GM12878 (cell line): ENCODE data around the gene CTSC. TPM values are rescaled to one million over a fixed set of nuclear protein-coding genes. Genes with fewer than 3 reads are reported as not detected.

Experiments used
- ATAC-seq: fragments of 200-7000 bp; cut with Tn5 transposase; 3 replicates; pipeline ENCODE4 v1.9.1; 2020; ENCODE audit warnings: mild to moderate bottlenecking, moderate library complexity
- BruUV-seq: library from RNA; stranded (reverse); fragments of 400-500 nt; replicated peaks from 2 replicates; lab custom pipeline; 2021; lab: Mats Ljungman, UMichigan
- CTCF ChIA-PET: fragments of 300-600 bp; sonication (Branson Sonifier 250); formaldehyde crosslinking; extraction: SDS; loops from one replicate; lab custom pipeline; 2021; ENCODE audit warnings: inconsistent platforms; lab: Yijun Ruan, JAX
- POLR2A ChIA-PET: fragments of 350-600 bp; formaldehyde crosslinking; extraction: SDS; loops from one replicate; lab custom pipeline; 2021; ENCODE audit warnings: inconsistent platforms; lab: Charles Lee
- RAD21 ChIA-PET: fragments of 300-600 bp; sonication (Branson Sonifier 250); formaldehyde crosslinking; loops from one replicate; lab custom pipeline; 2023; ENCODE audit warnings: antibody characterized with exemption; ENCODE audit not compliant: unreplicated experiment; lab: Charles Lee
- SMC1A ChIA-PET: fragments of 300-600 bp; sonication (Branson Sonifier 250); formaldehyde crosslinking; loops from one replicate; lab custom pipeline; 2023; ENCODE audit not compliant: unreplicated experiment, uncharacterized antibody; lab: Charles Lee
- DNase-seq: peaks from one replicate; pipeline ENCODE4 v3.0.0-alpha.2; 2011; ENCODE audit warnings: low read depth, low spot score
- FAIRE-seq: peaks from 3 replicates; lab custom pipeline; 2011; peaks lifted over from hg19 to GRCh38; lab: Jason Lieb, UNC
- H2AFZ ChIP-seq: 2 replicates; pipeline ENCODE4 v1.6.0; 2011; ENCODE audit warnings: low read depth, low read length, control low read depth; ENCODE audit not compliant: control insufficient read depth
- H3K27ac ChIP-seq: 2 replicates; pipeline ENCODE4 v1.5.1; 2011; ENCODE audit warnings: control low read depth; ENCODE audit not compliant: control insufficient read depth, insufficient read depth
- H3K27me3 ChIP-seq, 2 experiments: replicated peaks in 1 of 2; 2 replicates each; pipeline versions ENCODE4 v1.6.0 to v1.6.1; 2011; ENCODE audit warnings: low read length in 1 of 2; ENCODE audit not compliant: control insufficient read depth in 2 of 2, insufficient read depth in 2 of 2
- H3K36me3 ChIP-seq, 2 experiments: 2 replicates each; pipeline ENCODE4 v1.5.1; 2011; ENCODE audit warnings: low read length in 1 of 2; ENCODE audit not compliant: control insufficient read depth in 2 of 2, insufficient read depth in 2 of 2
- H3K4me1 ChIP-seq: 2 replicates; pipeline ENCODE4 v1.6.1; 2011; ENCODE audit warnings: mild to moderate bottlenecking, low read length, moderate library complexity, mixed read lengths; ENCODE audit not compliant: control insufficient read depth, insufficient read depth
- H3K4me2 ChIP-seq: 2 replicates; pipeline ENCODE4 v1.6.0; 2011; ENCODE audit warnings: control low read depth; ENCODE audit not compliant: control insufficient read depth, insufficient read depth
- H3K4me3 ChIP-seq: fragments of 200-600 bp; sonication (generic); 2 replicates; pipeline ENCODE4 v1.5.1; 2016
- H3K79me2 ChIP-seq: 2 replicates; pipeline ENCODE4 v1.6.0; 2011; ENCODE audit warnings: low read length; ENCODE audit not compliant: control insufficient read depth, insufficient read depth
- H3K9ac ChIP-seq: 2 replicates; pipeline ENCODE4 v1.8.0; 2011; ENCODE audit warnings: low read length, control low read depth, mixed read lengths; ENCODE audit not compliant: control insufficient read depth, insufficient read depth
- H3K9me3 ChIP-seq: replicated peaks from 3 replicates; pipeline ENCODE4 v1.5.1; 2011; ENCODE audit warnings: mild to moderate bottlenecking, low read length; ENCODE audit not compliant: control insufficient read depth, insufficient read depth
- H4K20me1 ChIP-seq: 2 replicates; pipeline ENCODE4 v1.6.0; 2011; ENCODE audit not compliant: control insufficient read depth, insufficient read depth
- ATF7 ChIP-seq: fragments of 450-650 bp; IDR thresholded peaks from 2 replicates; pipeline ENCODE4 v1.6.1; 2016; ENCODE audit warnings: low read depth, mild to moderate bottlenecking
- CBX3 ChIP-seq: fragments of 200-600 bp; sonication (generic); IDR thresholded peaks from 2 replicates; pipeline ENCODE4 v1.6.1; 2016; ENCODE audit warnings: low read depth, borderline replicate concordance
- PML ChIP-seq: IDR thresholded peaks from 2 replicates; pipeline ENCODE4 v1.6.1; 2012; ENCODE audit warnings: low read length, inconsistent platforms
- POLR2A ChIP-seq: IDR thresholded peaks from 2 replicates; pipeline ENCODE4 v1.6.1; 2011; ENCODE audit warnings: low read depth, mild to moderate bottlenecking, low read length
- TCF12 ChIP-seq: IDR thresholded peaks from 2 replicates; pipeline ENCODE4 v1.6.1; 2011; ENCODE audit warnings: low read depth, mild to moderate bottlenecking, low read length
- WGBS: methylation state at CpG from one replicate; pipeline ENCODE4 v1.1.6; 2016; ENCODE audit warnings: low lambda C conversion rate; ENCODE audit not compliant: insufficient replicate concordance, insufficient coverage; ENCODE audit errors: missing lambda C conversion rate; 5-methylcytosine and 5-hydroxymethylcytosine counted together
- in situ Hi-C: fragments of 300-500 bp; cut with MboI; formaldehyde crosslinking; loops from 9 replicates; pipeline ENCODE4 v1.14.3; 2018; ENCODE audit warnings: mixed read lengths
- intact Hi-C: fragments of 100-400 bp; cut with micrococcal nuclease; formaldehyde crosslinking; loops from one replicate; pipeline ENCODE4 v1.14.2; 2022; ENCODE audit not compliant: unreplicated experiment
- polyA plus RNA-seq, 11 experiments: library from polyadenylated mRNA; depleted of rRNA in 4 of 11; unstranded in 6 of 11; stranded (reverse) in 5 of 11; fragments of >200 nt; fragmentation: Nextera tagmentation in 4 of 11; fragmentation: Illumina TruSeq in 1 of 11; extraction: Ambion mirVana in 4 of 11; extraction: Trizol in 1 of 11; gene quantifications; 1 replicate in 1 of 11; 2 replicates in 10 of 11; pipeline versions ENCODE4 v1.2.1 to v1.2.3, GENCODE V29; 2011 to 2016; ENCODE audit warnings: inconsistent platforms in 2 of 11, missing spikeins in 2 of 11, low read depth in 1 of 11
- total RNA-seq, 4 experiments: library from RNA; depleted of rRNA in 3 of 4; stranded (reverse); fragments of >200 nt in 3 of 4; fragmentation: Illumina TruSeq in 1 of 4; extraction: Trizol in 1 of 4; gene quantifications; 2 replicates each; pipeline versions ENCODE4 v1.2.1 to v1.2.3, GENCODE V29; 2013 to 2021
- TF ChIP-seq, protein P1 (sequence below): fragments of 450-650 bp; IDR thresholded peaks from 2 replicates; pipeline ENCODE4 v1.6.1; 2017; ENCODE audit warnings: mild to moderate bottlenecking, moderate library complexity

CTSC gene
- total and polyA plus RNA-seq, 10 of the 15 experiments (the other 5 are each of a cell fraction or from before 2014, with no cell fraction given) = 289 to 1,123 (median 430) TPM

DNA sequence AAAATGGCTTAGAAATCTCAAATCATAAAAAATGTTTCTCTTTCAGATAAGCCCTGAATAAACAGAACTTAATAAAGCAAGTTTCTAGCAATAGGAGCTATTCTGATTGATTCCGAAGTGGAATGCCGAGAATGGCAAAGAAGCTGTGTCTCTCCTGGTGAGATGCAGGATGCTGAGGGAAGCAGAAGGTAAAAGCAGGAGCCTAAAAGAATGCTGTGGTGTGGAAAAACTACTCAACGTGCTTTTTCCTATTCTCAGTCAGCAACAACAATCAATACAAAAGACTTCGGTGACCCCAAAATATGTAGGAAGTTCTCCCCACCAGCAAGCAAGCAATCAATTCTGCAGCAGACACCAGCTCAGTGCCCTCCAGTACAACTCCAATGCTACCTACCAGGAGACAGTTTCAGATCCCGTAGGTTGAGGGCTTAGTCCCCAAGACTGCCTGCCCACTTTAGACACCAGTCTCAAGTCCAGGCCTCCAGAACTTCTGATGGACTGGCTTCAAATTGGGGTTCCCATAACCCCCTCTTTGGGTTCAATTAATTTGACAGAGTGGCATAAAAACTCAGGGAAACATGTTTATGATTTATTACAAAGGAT is 6.6 kb downstream of the CTSC start (continued):
- no peak for TF ChIP-seq TCF12
- peak; percentile 49; the same call in 1 of the 2 replicates for TF ChIP-seq POLR2A
- TF ChIP-seq, protein P1, sequence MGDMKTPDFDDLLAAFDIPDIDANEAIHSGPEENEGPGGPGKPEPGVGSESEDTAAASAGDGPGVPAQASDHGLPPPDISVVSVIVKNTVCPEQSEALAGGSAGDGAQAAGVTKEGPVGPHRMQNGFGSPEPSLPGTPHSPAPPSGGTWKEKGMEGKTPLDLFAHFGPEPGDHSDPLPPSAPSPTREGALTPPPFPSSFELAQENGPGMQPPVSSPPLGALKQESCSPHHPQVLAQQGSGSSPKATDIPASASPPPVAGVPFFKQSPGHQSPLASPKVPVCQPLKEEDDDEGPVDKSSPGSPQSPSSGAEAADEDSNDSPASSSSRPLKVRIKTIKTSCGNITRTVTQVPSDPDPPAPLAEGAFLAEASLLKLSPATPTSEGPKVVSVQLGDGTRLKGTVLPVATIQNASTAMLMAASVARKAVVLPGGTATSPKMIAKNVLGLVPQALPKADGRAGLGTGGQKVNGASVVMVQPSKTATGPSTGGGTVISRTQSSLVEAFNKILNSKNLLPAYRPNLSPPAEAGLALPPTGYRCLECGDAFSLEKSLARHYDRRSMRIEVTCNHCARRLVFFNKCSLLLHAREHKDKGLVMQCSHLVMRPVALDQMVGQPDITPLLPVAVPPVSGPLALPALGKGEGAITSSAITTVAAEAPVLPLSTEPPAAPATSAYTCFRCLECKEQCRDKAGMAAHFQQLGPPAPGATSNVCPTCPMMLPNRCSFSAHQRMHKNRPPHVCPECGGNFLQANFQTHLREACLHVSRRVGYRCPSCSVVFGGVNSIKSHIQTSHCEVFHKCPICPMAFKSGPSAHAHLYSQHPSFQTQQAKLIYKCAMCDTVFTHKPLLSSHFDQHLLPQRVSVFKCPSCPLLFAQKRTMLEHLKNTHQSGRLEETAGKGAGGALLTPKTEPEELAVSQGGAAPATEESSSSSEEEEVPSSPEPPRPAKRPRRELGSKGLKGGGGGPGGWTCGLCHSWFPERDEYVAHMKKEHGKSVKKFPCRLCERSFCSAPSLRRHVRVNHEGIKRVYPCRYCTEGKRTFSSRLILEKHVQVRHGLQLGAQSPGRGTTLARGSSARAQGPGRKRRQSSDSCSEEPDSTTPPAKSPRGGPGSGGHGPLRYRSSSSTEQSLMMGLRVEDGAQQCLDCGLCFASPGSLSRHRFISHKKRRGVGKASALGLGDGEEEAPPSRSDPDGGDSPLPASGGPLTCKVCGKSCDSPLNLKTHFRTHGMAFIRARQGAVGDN = no peak
- no peak for TF ChIP-seq ATF7

DNA sequence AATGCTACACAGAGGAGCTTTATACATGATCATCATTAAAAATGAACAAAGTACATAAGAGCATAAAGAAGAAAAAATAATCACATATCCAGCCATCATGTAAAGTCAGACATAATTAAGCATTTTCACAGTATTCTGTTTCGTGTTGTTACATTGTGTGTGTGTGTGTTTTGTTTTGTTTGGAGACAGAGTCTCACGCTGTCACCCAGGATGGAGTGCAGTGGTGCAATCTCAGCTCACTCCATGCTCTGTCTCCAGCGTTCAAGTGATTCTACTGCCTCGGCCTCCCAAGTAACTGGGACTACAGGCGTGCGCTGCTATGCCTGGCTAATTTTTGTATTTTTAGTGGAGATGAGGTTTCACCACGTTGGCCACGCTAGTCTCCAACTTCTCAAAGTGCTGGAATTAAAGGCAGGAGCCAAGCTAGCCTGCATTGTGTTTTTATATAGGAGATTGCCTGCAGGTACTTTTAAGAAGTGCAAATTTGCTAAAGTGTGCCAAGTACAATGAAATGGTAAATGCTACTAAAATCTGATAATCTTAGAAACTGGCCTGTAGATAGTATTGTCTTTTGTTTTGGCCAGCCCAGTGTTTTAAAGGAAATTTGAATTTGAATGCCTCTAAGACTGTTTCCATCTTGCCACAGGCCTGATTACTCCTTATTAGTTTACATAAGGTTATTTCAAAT is 7.8 kb downstream of the CTSC start:
- RAD21 ChIA-PET = interaction anchor here (1.0 to 16.2 kb wide), 10 partner anchors 8 to 225 kb away, joined by 3 to 299 read pairs (median 4); partner anchors contain the start of gene CTSC
- CTCF ChIA-PET = interaction anchor here (0.6 to 4.0 kb wide), 9 partner anchors 21 to 470 kb away, joined by 3 to 42 read pairs (median 3); no protein-coding TSS in a partner anchor
- Histone ChIP-seq H3K4me3 (peak overlapping the region; percentile 29; the same call in 1 of the 2 replicates), H4K20me1 (no peaks in the 10 kb centered on the region), H3K9me3 (no peaks in the 10 kb centered on the region; the same call in 2 of the 3 replicates), H3K36me3 (peaks cover 0 to 22% of the 10 kb centered on the region in 2 experiments; a peak in 3 of 4 replicates), H3K79me2 (peaks cover 85% of the 10 kb centered on the region), H3K27ac (no peak overlapping the region), H3K9ac (no peak overlapping the region), H3K4me1 (peaks cover 42% of the 10 kb centered on the region), H3K4me2 (peak overlapping the region; percentile 79), H3K27me3 (no peaks in the 10 kb centered on the region), H2AFZ (no peak overlapping the region)
- SMC1A ChIA-PET = interaction anchor here (0.7 to 12.3 kb wide), 15 partner anchors 8 to 213 kb away, joined by 3 to 288 read pairs (median 4); partner anchors contain the start of gene CTSC
- WGBS = 95% methylated on average over 8 of the region's 8 CpGs
- in situ Hi-C loops = no loop called here
- intact Hi-C loops = loop anchor here (5.0 kb wide), 1 partner anchor 97 kb away; no protein-coding TSS in a partner anchor
- POLR2A ChIA-PET = interaction anchor here (0.6 to 8.7 kb wide), 9 partner anchors 7 to 477 kb away, joined by 3 to 68 read pairs (median 6); partner anchors contain the start of gene CTSC
- DNase-seq (no peak), ATAC-seq (peak; percentile 7; the same call in 1 of the 3 replicates), FAIRE-seq (no peak)
- BruUV-seq = no TSS peak
- peak; percentile 51; the same call in 1 of the 2 replicates for TF ChIP-seq PML
- peak; percentile 51; the same call in 1 of the 2 replicates for TF ChIP-seq POLR2A
- no peak for TF ChIP-seq CBX3
